22Rv1 (cell line): ENCODE data around the gene DENND2C.

Experiments
- CTCF ChIP-seq: fragments of 450-650 bp; IDR thresholded peaks from 2 replicates; pipeline ENCODE4 v1.5.1; 2017; ENCODE audit warnings: mild to moderate bottlenecking
- ZFX ChIP-seq: fragments of 450-650 bp; IDR thresholded peaks from 2 replicates; pipeline ENCODE4 v1.6.1; 2017; ENCODE audit warnings: antibody characterized with exemption, borderline replicate concordance

DNA sequence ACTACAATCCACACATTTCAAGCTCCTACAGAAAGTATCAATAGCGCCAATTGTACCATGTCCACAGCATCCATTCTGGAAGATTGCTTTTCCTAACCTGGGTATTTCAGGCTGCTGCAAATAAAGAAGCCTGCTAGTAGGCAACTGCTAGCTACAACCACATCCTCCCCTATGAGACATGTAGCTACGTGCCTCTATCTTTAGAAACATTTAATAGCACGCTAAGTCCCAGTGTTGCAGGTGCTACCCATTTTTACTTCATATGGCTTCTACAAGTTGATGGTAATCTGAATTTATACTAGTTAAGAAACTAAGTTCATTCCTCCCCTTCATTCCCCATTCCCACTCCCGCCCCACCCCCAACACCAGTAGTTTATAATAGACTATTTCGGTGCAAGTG lies 32.9 kb upstream of the DENND2C start:
- TF ChIP-seq CTCF (no peak), ZFX (no peak)
